Testis (tissue), 3 donors: ENCODE results near the gene PIAS3. TPM values are rescaled to one million over a fixed set of nuclear protein-coding genes. Genes with fewer than 3 reads are reported as not detected.

Experiments
- DNase-seq: peaks from one replicate; pipeline ENCODE4 v3.0.0-alpha.2; 2019
- H3K27ac ChIP-seq, 2 donors: fragments of 200-600 bp; sonication (generic); one replicate each; pipeline ENCODE4 v1.5.1; 2019
- H3K27me3 ChIP-seq: fragments of 200-600 bp; sonication (generic); one replicate; pipeline ENCODE4 v1.5.1; 2019
- H3K36me3 ChIP-seq: fragments of 200-600 bp; sonication (generic); one replicate; pipeline ENCODE4 v1.5.1; 2017; ENCODE audit warnings: low read depth; ENCODE audit errors: missing control alignments
- H3K4me1 ChIP-seq: fragments of 200-600 bp; sonication (generic); one replicate; pipeline ENCODE4 v1.5.1; 2019
- H3K4me3 ChIP-seq, 2 donors: fragments of 200-600 bp; sonication (generic); one replicate each; pipeline ENCODE4 v1.5.1; 2017 to 2019
- H3K9me3 ChIP-seq: fragments of 200-600 bp; sonication (generic); one replicate; pipeline ENCODE4 v1.5.1; 2017
- CTCF ChIP-seq, 3 experiments: fragments of 450-650 bp in 2 of 3; fragments of 200-600 bp in 1 of 3; sonication (generic) in 1 of 3; IDR thresholded peaks; one replicate each; pipeline ENCODE4 v1.5.1; 2016 to 2019; ENCODE audit warnings: antibody characterized with exemption in 3 of 3, mild to moderate bottlenecking in 2 of 3, moderate library complexity in 1 of 3
- POLR2A ChIP-seq: fragments of 450-650 bp; IDR thresholded peaks from one replicate; pipeline ENCODE4 v1.6.1; 2017; ENCODE audit warnings: antibody characterized with exemption, mild to moderate bottlenecking, moderate library complexity
- WGBS, 2 donors: methylation state at CpG; one replicate each; pipeline ENCODE4 v1.1.5; 2018; 5-methylcytosine and 5-hydroxymethylcytosine counted together
- intact Hi-C: fragments of 100-400 bp; cut with DNase I; formaldehyde crosslinking; loops from one replicate; pipeline ENCODE4 v1.15.1; 2023; ENCODE audit warnings: low total_unique reads
- polyA plus RNA-seq: library from polyadenylated mRNA; stranded (reverse); fragments of 350-450 nt; fragmentation: Illumina TruSeq; extraction: RNeasy Lipid Tissue Mini Kit (QIAGEN cat#74804); gene quantifications from one replicate; pipeline ENCODE4 v1.2.3, GENCODE V29; 2014; ENCODE audit warnings: low read depth, low replicate concordance; ENCODE audit not compliant: insufficient read depth
- total RNA-seq, 2 donors: library from RNA; depleted of rRNA; stranded (reverse); fragments of >200 nt; gene quantifications; one replicate each; pipeline ENCODE4 v1.2.3, GENCODE V29; 2016

PIAS3 gene
- total and polyA plus RNA-seq, 3 donors from 2014 or later: 30.9 to 40.1 (median 39.8) TPM

DNA sequence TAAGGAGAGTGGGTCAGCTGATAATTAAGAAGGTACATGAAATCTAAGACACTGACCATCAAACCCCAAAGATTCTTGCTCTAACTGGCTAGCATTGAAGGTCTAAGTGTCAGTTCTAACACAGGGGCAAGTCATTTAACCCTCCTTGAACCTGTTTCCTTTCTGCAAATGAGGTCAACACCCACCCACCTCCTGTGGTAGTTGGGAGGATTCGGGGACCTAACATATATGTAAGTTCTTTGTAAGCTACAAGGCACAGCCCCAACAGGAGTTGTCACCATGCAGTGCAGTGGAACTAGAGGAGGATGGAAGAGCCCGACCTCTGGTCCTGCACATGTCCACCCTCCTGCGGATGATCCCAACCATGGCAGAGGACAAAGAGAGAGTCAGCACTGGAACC lies 11.1 kb downstream of the PIAS3 start:
- Histone ChIP-seq H3K9me3 (no peaks in the 10 kb centered on the region), H3K27ac (no peak overlapping the region), H3K4me1 (peaks cover 5% of the 10 kb centered on the region), H3K27me3 (no peaks in the 10 kb centered on the region), H3K36me3 (no peaks in the 10 kb centered on the region), H3K4me3 (no peak overlapping the region)
- no peak for DNase-seq
- WGBS, 2 donors: 82 to 83% methylated on average over 3 of the region's 3 CpGs
- intact Hi-C loops: no loop called here
- TF ChIP-seq POLR2A: no peak

GRCh38 chr1:145846201-145846612 lies 12.7 kb downstream of the PIAS3 start:
- H3K27me3 ChIP-seq: no peaks in the 10 kb centered on the region
- H3K36me3 ChIP-seq: no peaks in the 10 kb centered on the region
- TF ChIP-seq CTCF (IDR thresholded peaks at IDR 0.05) (peak in 2 of 3 experiments; percentile 57 to 60), POLR2A (no peak)
- intact Hi-C loops: no loop called here
- DNase-seq: no peak
- no peaks in the 10 kb centered on the region for H3K9me3 ChIP-seq
- peak overlapping the region; percentile 57 to 59 for H3K4me3 ChIP-seq
- peaks cover 5% of the 10 kb centered on the region for H3K4me1 ChIP-seq
- WGBS, 2 donors: 50 to 55% methylated on average over 2 to 3 of the region's 3 CpGs
- H3K27ac ChIP-seq: peak overlapping the region; percentile 40 to 76

GRCh38 chr1:145845514-145846161 lies 13.2 kb downstream of the PIAS3 start, which contains the start of gene NUDT17:
NUDT17 (plus strand) TSS chr1:145845630; CDS start chr1:145845641, 11 bp downstream.
- H3K36me3 ChIP-seq: no peaks in the 10 kb centered on the region
- intact Hi-C loops: no loop called here
- H3K4me3 ChIP-seq: peak within 1 kb of the TSS; percentile 57 to 59
- no peaks in the 10 kb centered on the region for H3K9me3 ChIP-seq
- H3K27me3 ChIP-seq: no peaks in the 10 kb centered on the region
- TF ChIP-seq CTCF (IDR thresholded peaks at IDR 0.05) (peak; percentile 66 to 90 (median 83)), POLR2A (no peak)
- peak; percentile 84 for DNase-seq
- peaks cover 5% of the 10 kb centered on the region for H3K4me1 ChIP-seq
- WGBS, 2 donors: 2% methylated on average over 9 to 38 of the region's 50 CpGs
- H3K27ac ChIP-seq: peak within 1 kb of the TSS; percentile 40 to 76

DNA sequence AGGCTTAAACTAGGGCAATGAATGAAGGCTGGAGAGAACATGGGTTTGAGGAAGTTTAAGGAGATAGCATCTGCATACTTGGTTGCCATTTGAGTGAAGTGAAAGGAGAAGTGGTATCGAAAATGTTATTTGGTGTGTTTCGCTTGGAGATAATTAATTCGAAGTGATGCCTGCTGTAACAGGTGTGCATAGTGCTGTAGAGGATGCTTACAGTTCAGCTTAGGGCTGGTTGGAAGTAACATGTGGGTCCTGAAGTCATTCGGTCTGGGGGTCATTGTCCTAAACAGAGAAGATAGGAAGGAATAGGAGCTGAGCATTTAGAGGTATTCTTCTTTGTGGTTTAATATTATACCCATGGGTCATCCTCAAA lies 13.8 kb downstream of the PIAS3 start:
- intact Hi-C loops: no loop called here
- Histone ChIP-seq H3K27ac (peak overlapping the region in 1 of 2 donors; percentile 76), H3K4me3 (peak overlapping the region; percentile 57 to 59), H3K9me3 (no peaks in the 10 kb centered on the region), H3K36me3 (no peaks in the 10 kb centered on the region), H3K4me1 (peaks cover 5% of the 10 kb centered on the region), H3K27me3 (no peaks in the 10 kb centered on the region)
- 9 to 11% methylated on average over 4 of the region's 4 CpGs for WGBS, 2 donors
- TF ChIP-seq CTCF (IDR thresholded peaks at IDR 0.05) (no peak), POLR2A (no peak)
- DNase-seq: no peak

GRCh38 chr1:145843031-145843430 lies 15.8 kb downstream of the PIAS3 start:
- no peak overlapping the region for H3K4me3 ChIP-seq
- H3K36me3 ChIP-seq: no peaks in the 10 kb centered on the region
- intact Hi-C loops: no loop called here
- H3K27ac ChIP-seq: no peak overlapping the region
- H3K9me3 ChIP-seq: no peaks in the 10 kb centered on the region
- 88 to 92% methylated on average over 3 of the region's 3 CpGs for WGBS, 2 donors
- no peak for DNase-seq
- no peak for TF ChIP-seq CTCF (IDR thresholded peaks at IDR 0.05)
- TF ChIP-seq POLR2A: no peak
- H3K4me1 ChIP-seq: peaks cover 5% of the 10 kb centered on the region
- H3K27me3 ChIP-seq: no peaks in the 10 kb centered on the region
